Lung microvascular endothelial cell (primary cell): ENCODE data around the gene CLCC1. TPM values are rescaled to one million over a fixed set of nuclear protein-coding genes. Genes with fewer than 3 reads are reported as not detected.
"Not testable (repeated sequence)": the region's sequence is repeated elsewhere in the genome, so short reads cannot be mapped to it uniquely, and the experiment has no call there.

Experiments
- DNase-seq, 2 donors: peaks; one replicate each; pipeline versions ENCODE4 v3.0.0 to v3.0.0-alpha.2; 2010; ENCODE audit warnings: low read depth in 2 of 2
- total RNA-seq: library from RNA; depleted of rRNA; stranded (reverse); fragments of >200 nt; gene quantifications from 2 replicates; pipeline ENCODE4 v1.2.1, GENCODE V29; 2014

CLCC1 gene
- total RNA-seq, result 18.1 and 21.0 TPM in 2 replicates

- peak; percentile 92 to 93 for DNase-seq
These were observed at the start of gene CLCC1 for GRCh38 chr1:108963052-108963686. CLCC1 (minus strand) TSS chr1:108963484; CDS start chr1:108950437, 13,047 bp downstream.

- no peak for DNase-seq
These were observed 48.1 kb upstream of the CLCC1 start for GRCh38 chr1:109011335-109011734.

- not testable (repeated sequence) for DNase-seq
These were observed 33.3 kb upstream of the CLCC1 start for GRCh38 chr1:108996622-108997021.

GRCh38 chr1:108983114-108983513 is 19.8 kb upstream of the CLCC1 start:
- DNase-seq, result no peak

- no peak for DNase-seq
These were observed 13.4 kb upstream of the CLCC1 start for GRCh38 chr1:108976658-108977057.

GRCh38 chr1:108972951-108973350 is 9.7 kb upstream of the CLCC1 start:
- DNase-seq, result no peak

GRCh38 chr1:108969346-108969745 is 6.1 kb upstream of the CLCC1 start:
- no peak for DNase-seq

GRCh38 chr1:108962681-108963051 is 618 bp downstream of the CLCC1 start:
- peak in 1 of 2 donors; percentile 20 for DNase-seq

- DNase-seq, result peak in 1 of 2 donors; percentile 2
These were observed 1.4 kb downstream of the CLCC1 start for GRCh38 chr1:108961752-108962486.

- no peak for DNase-seq
These were observed 2.1 kb downstream of the CLCC1 start for GRCh38 chr1:108961198-108961597.

- no peak for DNase-seq
These were observed 2.6 kb downstream of the CLCC1 start for GRCh38 chr1:108960719-108961118.

- no peak for DNase-seq
These were observed 5.4 kb downstream of the CLCC1 start for GRCh38 chr1:108957888-108958287.

GRCh38 chr1:108955881-108956280 is 7.4 kb downstream of the CLCC1 start:
- DNase-seq, result no peak

GRCh38 chr1:108955111-108955510 is 8.2 kb downstream of the CLCC1 start:
- no peak for DNase-seq

GRCh38 chr1:108953452-108953851 is 9.8 kb downstream of the CLCC1 start:
- DNase-seq, result no peak

- DNase-seq, result no peak
These were observed 12.0 kb downstream of the CLCC1 start for GRCh38 chr1:108951242-108951641.

GRCh38 chr1:108949044-108949443 is 14.2 kb downstream of the CLCC1 start:
- DNase-seq, result no peak

- DNase-seq, result peak; percentile 17 to 19
These were observed 15.3 kb downstream of the CLCC1 start for GRCh38 chr1:108947871-108948525.

GRCh38 chr1:108936170-108936569 is 27.1 kb downstream of the CLCC1 start:
- no peak for DNase-seq

GRCh38 chr1:108933944-108934343 is 29.3 kb downstream of the CLCC1 start:
- no peak for DNase-seq

- not testable (repeated sequence) for DNase-seq
These were observed 35.7 kb downstream of the CLCC1 start for GRCh38 chr1:108927565-108927964.

GRCh38 chr1:108925920-108926319 is 37.4 kb downstream of the CLCC1 start:
- DNase-seq, result no peak

- DNase-seq, result no peak
These were observed 46.5 kb downstream of the CLCC1 start for GRCh38 chr1:108916788-108917187.
